H9 (cell line): Measurements from ENCODE around the gene ODR4. TPM values are rescaled to one million over a fixed set of nuclear protein-coding genes. Genes with fewer than 3 reads are reported as not detected.

Experiments used
- DNase-seq: peaks from one replicate; pipeline ENCODE4 v3.0.0-alpha.2; 2017
- H2AFZ ChIP-seq: one replicate; pipeline ENCODE4 v1.6.1; 2013; ENCODE audit warnings: mild to moderate bottlenecking, low read length, control low read depth, moderate library complexity
- H2AK5ac ChIP-seq: 2 replicates; pipeline ENCODE4 v1.6.1; 2013; ENCODE audit warnings: low read length, control low read depth, mixed read lengths; ENCODE audit not compliant: insufficient read length
- H2BK120ac ChIP-seq: one replicate; pipeline ENCODE4 v1.6.1; 2013; ENCODE audit warnings: low read depth, mild to moderate bottlenecking, low read length, control low read depth, inconsistent platforms; ENCODE audit not compliant: poor library complexity, severe bottlenecking
- H2BK12ac ChIP-seq: 2 replicates; pipeline ENCODE4 v1.6.1; 2013; ENCODE audit warnings: low read length, control low read depth, mixed read lengths, low read depth; ENCODE audit not compliant: insufficient read length
- H2BK15ac ChIP-seq: 2 replicates; pipeline ENCODE4 v1.6.1; 2013; ENCODE audit warnings: low read depth, low read length, control low read depth
- H2BK20ac ChIP-seq: one replicate; pipeline ENCODE4 v1.6.1; 2013; ENCODE audit warnings: low read depth, mild to moderate bottlenecking, low read length, control low read depth, inconsistent platforms; ENCODE audit not compliant: poor library complexity, severe bottlenecking
- H2BK5ac ChIP-seq: 2 replicates; pipeline ENCODE4 v1.6.1; 2013; ENCODE audit warnings: low read length, control low read depth, mixed read lengths; ENCODE audit not compliant: insufficient read length
- H3K14ac ChIP-seq: 2 replicates; pipeline ENCODE4 v1.6.1; 2013; ENCODE audit warnings: low read length, control low read depth; ENCODE audit not compliant: insufficient read depth
- H3K18ac ChIP-seq: 2 replicates; pipeline ENCODE4 v1.6.1; 2013; ENCODE audit warnings: low read depth, mild to moderate bottlenecking, mixed read lengths, low read length, control low read depth; ENCODE audit not compliant: insufficient read length
- H3K23ac ChIP-seq: 2 replicates; pipeline ENCODE4 v1.6.1; 2013; ENCODE audit warnings: low read length, control low read depth, mixed read lengths, low read depth; ENCODE audit not compliant: insufficient read length
- H3K23me2 ChIP-seq: 2 replicates; pipeline ENCODE4 v1.6.1; 2013; ENCODE audit warnings: low read depth, mild to moderate bottlenecking, mixed read lengths, low read length, control low read depth; ENCODE audit not compliant: insufficient read length, poor library complexity, severe bottlenecking
- H3K27ac ChIP-seq: 2 replicates; pipeline ENCODE4 v1.5.1; 2013; ENCODE audit warnings: low read length, control low read depth, mixed read lengths, low read depth; ENCODE audit not compliant: insufficient read length
- H3K27me3 ChIP-seq: 2 replicates; pipeline ENCODE4 v1.6.1; 2013; ENCODE audit warnings: low read length, control low read depth, inconsistent platforms; ENCODE audit not compliant: insufficient read depth
- H3K4ac ChIP-seq: 2 replicates; pipeline ENCODE4 v1.6.1; 2013; ENCODE audit warnings: low read depth, mild to moderate bottlenecking, control low read depth, inconsistent platforms, low read length, moderate library complexity
- H3K4me1 ChIP-seq: 2 replicates; pipeline ENCODE4 v1.6.1; 2013; ENCODE audit warnings: low read length, control low read depth, inconsistent platforms; ENCODE audit not compliant: insufficient read depth
- H3K4me2 ChIP-seq: 2 replicates; pipeline ENCODE4 v1.6.1; 2013; ENCODE audit warnings: low read length, control low read depth, mixed read lengths; ENCODE audit not compliant: insufficient read length, insufficient read depth
- H3K56ac ChIP-seq: 2 replicates; pipeline ENCODE4 v1.6.1; 2013; ENCODE audit warnings: low read depth, mild to moderate bottlenecking, mixed read lengths, low read length, control low read depth; ENCODE audit not compliant: insufficient read length
- H3K79me1 ChIP-seq: 2 replicates; pipeline ENCODE4 v1.6.1; 2013; ENCODE audit warnings: low read depth, mild to moderate bottlenecking, moderate library complexity, low read length, control low read depth, inconsistent platforms; ENCODE audit not compliant: insufficient read depth, poor library complexity, severe bottlenecking
- H3K79me2 ChIP-seq: 2 replicates; pipeline ENCODE4 v1.6.1; 2013; ENCODE audit warnings: low read length, control low read depth, inconsistent platforms; ENCODE audit not compliant: insufficient read depth
- H3K9ac ChIP-seq: 2 replicates; pipeline ENCODE4 v1.6.1; 2013; ENCODE audit warnings: low read length, control low read depth, mixed read lengths; ENCODE audit not compliant: insufficient read length; ENCODE audit errors: extremely low read depth
- H3K9me3 ChIP-seq: one replicate; pipeline ENCODE4 v1.6.1; 2013; ENCODE audit warnings: low read depth, low read length, inconsistent platforms; ENCODE audit not compliant: control insufficient read depth
- H3T11ph ChIP-seq: one replicate; pipeline ENCODE4 v1.6.1; 2013; ENCODE audit warnings: mild to moderate bottlenecking, low read length, control low read depth, inconsistent platforms
- H4K20me1 ChIP-seq: one replicate; pipeline ENCODE4 v1.6.1; 2013; ENCODE audit not compliant: control insufficient read depth, insufficient read length, insufficient read depth
- H4K5ac ChIP-seq: 2 replicates; pipeline ENCODE4 v1.6.1; 2013; ENCODE audit warnings: low read depth, mild to moderate bottlenecking, mixed read lengths, low read length, control low read depth; ENCODE audit not compliant: insufficient read length
- H4K8ac ChIP-seq: replicated peaks from 2 replicates; pipeline ENCODE4 v1.6.1; 2013; ENCODE audit warnings: low read length, control low read depth, mixed read lengths, low read depth; ENCODE audit not compliant: insufficient read length
- H4K91ac ChIP-seq: 2 replicates; pipeline ENCODE4 v1.6.1; 2013; ENCODE audit warnings: low read depth, mild to moderate bottlenecking, moderate library complexity, mixed read lengths, low read length, control low read depth; ENCODE audit not compliant: insufficient read length
- H3K27ac Mint-ChIP-seq, 3 experiments: 2 replicates in 2 of 3; 3 replicates in 1 of 3; pipeline ENCODE4 v1.8.0; 2020 to 2021; ENCODE audit warnings: mixed read lengths in 3 of 3, mild to moderate bottlenecking in 1 of 3, moderate library complexity in 1 of 3
- H3K27me3 Mint-ChIP-seq: 2 replicates; pipeline ENCODE4 v1.8.0; 2021; ENCODE audit warnings: low read depth, mild to moderate bottlenecking, moderate library complexity, mixed read lengths
- H3K36me3 Mint-ChIP-seq, 3 experiments: 2 replicates in 2 of 3; 3 replicates in 1 of 3; pipeline ENCODE4 v1.8.0; 2020 to 2021; ENCODE audit warnings: low read depth in 3 of 3, mixed read lengths in 3 of 3; ENCODE audit not compliant: insufficient read depth in 1 of 3
- H3K4me1 Mint-ChIP-seq, 2 experiments: 2 replicates each; pipeline ENCODE4 v1.8.0; 2020; ENCODE audit warnings: mixed read lengths in 2 of 2
- H3K4me3 Mint-ChIP-seq, 2 experiments: 2 replicates in 1 of 2; 3 replicates in 1 of 2; pipeline ENCODE4 v1.8.0; 2020 to 2021; ENCODE audit warnings: mild to moderate bottlenecking in 2 of 2, mixed read lengths in 2 of 2, moderate library complexity in 1 of 2
- H3K9me3 Mint-ChIP-seq, 2 experiments: 2 replicates in 1 of 2; 3 replicates in 1 of 2; pipeline ENCODE4 v1.8.0; 2020; ENCODE audit warnings: mild to moderate bottlenecking in 2 of 2, mixed read lengths in 2 of 2, moderate library complexity in 1 of 2
- WGBS: extraction: QIAGEN DNeasy Blood & Tissue Kit; methylation state at CpG from one replicate; pipeline ENCODE4 v1.1.7; 2013; ENCODE audit warnings: missing lambda C conversion rate, low lambda C conversion rate, mixed read lengths; ENCODE audit not compliant: insufficient read length; ENCODE audit errors: extremely low coverage; 5-methylcytosine and 5-hydroxymethylcytosine counted together
- total RNA-seq: library from RNA; stranded (reverse); gene quantifications from 2 replicates; pipeline ENCODE4 v1.2.1, GENCODE V29; 2021
- TF ChIP-seq, protein P1 (sequence below): fragments of 200-600 bp; sonication (generic); conservative IDR thresholded peaks from 3 replicates; pipeline ENCODE4 v1.8.0; 2021; ENCODE audit warnings: antibody characterized with exemption, mild to moderate bottlenecking

The ODR4 gene
- total RNA-seq, 1 experiment from 2014 or later, result 17.1 TPM

DNA sequence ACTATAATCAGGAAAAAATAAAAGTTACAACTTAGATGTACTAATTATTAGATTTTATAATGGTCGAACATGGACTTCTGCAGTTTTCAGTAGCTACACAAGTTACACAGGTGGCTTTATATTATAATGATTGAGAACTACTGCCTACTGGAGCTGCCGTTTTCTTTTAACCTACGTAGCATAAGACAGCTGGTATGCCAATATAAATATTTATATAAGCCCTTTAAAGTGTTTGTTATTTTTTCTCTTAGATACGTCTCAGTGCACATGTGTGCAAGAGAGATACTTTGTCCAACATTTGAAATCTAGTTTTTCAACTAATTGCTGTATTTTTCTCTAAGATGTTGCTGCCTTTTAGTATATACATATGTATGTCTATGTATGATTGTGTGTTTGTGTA, 42.9 kb downstream of the ODR4 start:
- Histone ChIP-seq H3K23ac (no peak overlapping the region), H2BK12ac (no peak overlapping the region), H3K14ac (no peak overlapping the region), H3K4me1 (no peaks in the 10 kb centered on the region), H2AK5ac (no peak overlapping the region), H3K79me2 (no peaks in the 10 kb centered on the region), H4K91ac (no peak overlapping the region), H4K20me1 (no peaks in the 10 kb centered on the region), H3K4ac (no peak overlapping the region), H3K18ac (no peak overlapping the region), H2BK15ac (no peak overlapping the region), H3K27me3 (no peaks in the 10 kb centered on the region), H3K9ac (no peak overlapping the region), H3K23me2 (no peaks in the 10 kb centered on the region), H3K9me3 (no peaks in the 10 kb centered on the region), H2BK120ac (no peak overlapping the region), H4K5ac (no peak overlapping the region), H2BK5ac (no peak overlapping the region), H2AFZ (no peak overlapping the region), H2BK20ac (no peak overlapping the region), H3K56ac (no peak overlapping the region), H3K27ac (no peak overlapping the region), H4K8ac (no peak overlapping the region), H3K79me1 (no peaks in the 10 kb centered on the region), H3K4me2 (no peak overlapping the region), H3T11ph (no peak overlapping the region)
- Mint-ChIP-seq H3K4me3 (no peak overlapping the region), H3K27ac (no peak overlapping the region), H3K4me1 (no peaks in the 10 kb centered on the region), H3K36me3 (peaks cover 4 to 25% (median 14%) of the 10 kb centered on the region in 3 experiments; a peak in 6 of 7 replicates), H3K27me3 (no peaks in the 10 kb centered on the region), H3K9me3 (no peaks in the 10 kb centered on the region)
- TF ChIP-seq, protein P1, sequence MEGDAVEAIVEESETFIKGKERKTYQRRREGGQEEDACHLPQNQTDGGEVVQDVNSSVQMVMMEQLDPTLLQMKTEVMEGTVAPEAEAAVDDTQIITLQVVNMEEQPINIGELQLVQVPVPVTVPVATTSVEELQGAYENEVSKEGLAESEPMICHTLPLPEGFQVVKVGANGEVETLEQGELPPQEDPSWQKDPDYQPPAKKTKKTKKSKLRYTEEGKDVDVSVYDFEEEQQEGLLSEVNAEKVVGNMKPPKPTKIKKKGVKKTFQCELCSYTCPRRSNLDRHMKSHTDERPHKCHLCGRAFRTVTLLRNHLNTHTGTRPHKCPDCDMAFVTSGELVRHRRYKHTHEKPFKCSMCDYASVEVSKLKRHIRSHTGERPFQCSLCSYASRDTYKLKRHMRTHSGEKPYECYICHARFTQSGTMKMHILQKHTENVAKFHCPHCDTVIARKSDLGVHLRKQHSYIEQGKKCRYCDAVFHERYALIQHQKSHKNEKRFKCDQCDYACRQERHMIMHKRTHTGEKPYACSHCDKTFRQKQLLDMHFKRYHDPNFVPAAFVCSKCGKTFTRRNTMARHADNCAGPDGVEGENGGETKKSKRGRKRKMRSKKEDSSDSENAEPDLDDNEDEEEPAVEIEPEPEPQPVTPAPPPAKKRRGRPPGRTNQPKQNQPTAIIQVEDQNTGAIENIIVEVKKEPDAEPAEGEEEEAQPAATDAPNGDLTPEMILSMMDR, result no peak
- DNase-seq, result no peak
- WGBS, result no CpG with 5 or more reads among the region's 4 CpGs
